ENCODE results near the gene IGFLR1. TPM values are rescaled to one million over a fixed set of nuclear protein-coding genes. Genes with fewer than 3 reads are reported as not detected.

Gene IGFLR1
- total RNA-seq, 1 donor = 1.9 TPM

GRCh38 chr19:35717665-35718344 is 24.4 kb downstream of the IGFLR1 start, which contains the start of gene KMT2B:
Gene KMT2B, plus strand, starts transcription at chr19:35718003. Its CDS starts 16 bp downstream, at chr19:35718019.
- TF ChIP-seq CTCF (IDR thresholded peaks at IDR 0.05; ENCODE audit: insufficient read depth, low read length) = no peak
- no peak for DNase-seq (ENCODE audit: low read depth)
- H3K4me3 ChIP-seq (ENCODE audit: low read depth, low read length) = peak within 1 kb of the TSS; percentile 87

- TF ChIP-seq CTCF (IDR thresholded peaks at IDR 0.05; ENCODE audit: insufficient read depth, low read length) = peak; percentile 78
- peak; percentile 94 for DNase-seq (ENCODE audit: low read depth)
- peak overlapping the region; percentile 82 for H3K4me3 ChIP-seq (ENCODE audit: low read depth, low read length)
Observed at GRCh38 chr19:35716801-35717664, 25.2 kb downstream of the IGFLR1 start.

GRCh38 chr19:35715981-35716800 is 26.1 kb downstream of the IGFLR1 start:
- H3K4me3 ChIP-seq (ENCODE audit: low read depth, low read length) = peak overlapping the region; percentile 82
- no peak for DNase-seq (ENCODE audit: low read depth)
- TF ChIP-seq CTCF (IDR thresholded peaks at IDR 0.05; ENCODE audit: insufficient read depth, low read length) = no peak

- DNase-seq (ENCODE audit: low read depth) = no peak
- no peak for TF ChIP-seq CTCF (IDR thresholded peaks at IDR 0.05; ENCODE audit: insufficient read depth, low read length)
- no peak overlapping the region for H3K4me3 ChIP-seq (ENCODE audit: low read depth, low read length)
Observed at GRCh38 chr19:35715355-35715809, 26.9 kb downstream of the IGFLR1 start.

- DNase-seq (ENCODE audit: low read depth) = no peak
- no peak for TF ChIP-seq CTCF (IDR thresholded peaks at IDR 0.05; ENCODE audit: insufficient read depth, low read length)
- no peak overlapping the region for H3K4me3 ChIP-seq (ENCODE audit: low read depth, low read length)
Observed at GRCh38 chr19:35714601-35715354, 27.5 kb downstream of the IGFLR1 start.
